GM12874 (cell line): ENCODE measurements around the gene PLXDC1.

ENCODE experiments used
- TF ChIP-seq, protein P1 (sequence below): IDR thresholded peaks from 2 replicates; pipeline ENCODE4 v1.5.1; 2011; ENCODE audit warnings: low read depth, mild to moderate bottlenecking, control low read depth, low read length, moderate library complexity; ENCODE audit not compliant: insufficient read depth

Gene PLXDC1

DNA sequence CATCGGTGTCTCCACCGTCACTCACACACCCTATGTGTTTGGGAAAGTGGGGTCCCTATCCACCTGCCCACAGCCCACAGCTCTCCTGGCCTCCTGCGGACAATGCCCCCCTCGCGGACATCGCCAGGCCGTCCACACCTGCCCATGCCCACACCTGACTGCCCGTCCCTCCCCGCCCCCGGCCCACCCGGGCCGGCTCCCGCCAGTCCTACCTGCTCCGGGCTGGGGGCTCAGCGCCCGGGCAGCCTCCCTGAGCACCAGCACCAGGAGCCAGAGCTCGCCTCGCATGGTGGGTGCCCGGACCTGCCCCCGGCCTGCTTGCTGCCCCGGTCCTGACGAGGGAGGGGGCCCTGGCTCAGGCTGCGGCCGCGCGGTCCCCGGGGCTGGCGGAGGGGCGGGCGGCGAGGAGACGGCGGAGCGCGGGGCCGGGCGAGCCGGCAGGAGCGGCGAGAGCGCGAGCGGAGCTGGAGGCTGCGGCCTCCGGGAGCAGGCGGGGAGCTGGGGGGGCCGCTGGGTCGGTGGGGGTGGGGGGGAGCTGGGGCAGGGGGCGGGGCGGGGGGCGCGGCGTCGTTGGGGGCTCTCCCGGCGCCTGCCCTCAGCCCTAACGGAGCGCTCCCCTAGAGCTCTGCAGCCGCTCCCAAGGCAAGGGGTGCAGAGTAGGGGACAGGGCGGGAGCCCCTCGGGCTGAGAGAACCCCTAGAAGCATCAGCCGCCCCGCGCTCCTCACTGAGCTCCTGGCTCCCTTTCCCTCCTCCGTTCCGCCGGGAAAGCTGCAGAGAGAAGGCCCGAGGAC, at the start of gene PLXDC1:
Gene PLXDC1 (minus strand): TSS at position 488 of the 793 bp plus-strand sequence. CDS start 200 bp downstream, at position 288.
- TF ChIP-seq, protein P1, sequence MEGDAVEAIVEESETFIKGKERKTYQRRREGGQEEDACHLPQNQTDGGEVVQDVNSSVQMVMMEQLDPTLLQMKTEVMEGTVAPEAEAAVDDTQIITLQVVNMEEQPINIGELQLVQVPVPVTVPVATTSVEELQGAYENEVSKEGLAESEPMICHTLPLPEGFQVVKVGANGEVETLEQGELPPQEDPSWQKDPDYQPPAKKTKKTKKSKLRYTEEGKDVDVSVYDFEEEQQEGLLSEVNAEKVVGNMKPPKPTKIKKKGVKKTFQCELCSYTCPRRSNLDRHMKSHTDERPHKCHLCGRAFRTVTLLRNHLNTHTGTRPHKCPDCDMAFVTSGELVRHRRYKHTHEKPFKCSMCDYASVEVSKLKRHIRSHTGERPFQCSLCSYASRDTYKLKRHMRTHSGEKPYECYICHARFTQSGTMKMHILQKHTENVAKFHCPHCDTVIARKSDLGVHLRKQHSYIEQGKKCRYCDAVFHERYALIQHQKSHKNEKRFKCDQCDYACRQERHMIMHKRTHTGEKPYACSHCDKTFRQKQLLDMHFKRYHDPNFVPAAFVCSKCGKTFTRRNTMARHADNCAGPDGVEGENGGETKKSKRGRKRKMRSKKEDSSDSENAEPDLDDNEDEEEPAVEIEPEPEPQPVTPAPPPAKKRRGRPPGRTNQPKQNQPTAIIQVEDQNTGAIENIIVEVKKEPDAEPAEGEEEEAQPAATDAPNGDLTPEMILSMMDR = no peak

DNA sequence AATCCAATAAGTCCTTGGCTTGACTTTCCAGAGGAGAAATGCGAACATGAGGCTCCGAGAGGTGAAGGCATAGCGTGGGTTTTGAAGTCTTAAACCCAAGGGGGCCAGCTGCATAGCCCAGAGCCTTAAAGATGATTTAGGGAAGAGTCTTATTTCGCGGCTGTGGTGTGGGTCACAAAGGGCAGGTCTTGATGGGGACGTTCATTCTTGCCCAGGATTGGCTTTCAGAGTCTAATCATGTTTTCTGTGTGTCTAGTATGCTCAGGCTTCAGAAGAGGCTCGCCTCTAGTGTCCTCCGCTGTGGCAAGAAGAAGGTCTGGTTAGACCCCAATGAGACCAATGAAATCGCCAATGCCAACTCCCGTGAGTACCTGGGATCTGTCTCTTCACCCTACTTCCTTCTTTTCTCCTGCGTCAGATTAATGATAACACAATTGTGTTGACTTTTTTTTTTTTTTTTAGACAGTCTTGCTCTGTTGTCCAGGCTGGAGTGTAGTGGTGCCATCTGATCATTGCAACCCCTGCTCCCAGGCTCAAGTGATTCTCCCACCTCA, 49.6 kb upstream of the PLXDC1 start:
- TF ChIP-seq, protein P1 = no peak

DNA sequence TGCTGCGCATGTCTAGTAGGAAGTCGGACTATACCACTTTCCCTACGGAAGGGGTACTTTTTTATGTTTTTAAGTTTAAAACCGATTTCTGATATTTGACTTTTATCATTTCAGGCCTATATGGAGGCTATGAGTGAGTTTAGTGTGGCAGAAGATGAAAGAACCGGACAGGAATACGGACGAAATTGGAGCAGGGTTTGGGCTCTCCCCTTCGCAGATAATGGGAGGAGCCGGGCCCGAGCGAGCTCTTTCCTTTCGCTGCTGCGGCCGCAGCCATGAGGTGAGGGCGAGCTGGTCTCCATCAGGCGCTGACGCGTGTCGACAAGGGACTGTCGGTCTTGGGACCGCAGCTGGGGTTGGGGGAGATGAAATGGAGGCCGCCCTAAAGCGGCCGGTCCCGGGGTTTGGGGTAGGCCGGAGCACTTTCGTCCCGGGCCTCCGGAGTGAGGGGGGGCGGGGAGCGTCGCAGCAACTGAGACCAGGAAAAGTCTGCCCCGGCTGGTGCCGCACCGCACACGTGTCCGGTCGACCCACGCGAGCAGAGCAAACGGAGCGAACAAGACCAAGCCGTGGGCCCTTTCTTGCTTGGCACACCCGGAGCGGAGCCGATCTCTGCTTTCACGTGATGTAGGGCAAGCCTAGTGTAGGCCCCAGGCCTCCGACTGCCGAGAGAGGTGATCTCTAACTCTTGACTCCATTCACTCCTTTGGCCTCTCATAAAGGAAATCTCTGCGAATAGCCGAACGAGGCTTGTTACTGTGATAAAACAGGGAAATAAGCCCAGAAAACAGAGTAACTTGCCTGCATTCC, 48.8 kb upstream of the PLXDC1 start, which contains the start of gene RPL19:
Gene RPL19 (plus strand): TSS at position 214 of the 810 bp plus-strand sequence. CDS start 62 bp downstream, at position 276.
- TF ChIP-seq, protein P1 = no peak

DNA sequence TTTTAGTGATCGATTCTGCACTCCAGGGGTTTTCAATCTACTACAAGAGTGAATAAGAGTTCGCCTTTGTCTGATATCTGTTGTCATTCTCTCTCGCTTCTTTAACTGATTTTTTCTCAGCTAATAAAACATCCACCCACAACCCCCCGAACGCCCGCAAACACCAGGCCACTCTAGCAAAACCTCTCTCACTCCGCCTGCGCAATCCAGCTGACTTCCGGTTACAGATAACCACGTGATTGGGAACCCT, 48.3 kb upstream of the PLXDC1 start:
- TF ChIP-seq, protein P1 = no peak

DNA sequence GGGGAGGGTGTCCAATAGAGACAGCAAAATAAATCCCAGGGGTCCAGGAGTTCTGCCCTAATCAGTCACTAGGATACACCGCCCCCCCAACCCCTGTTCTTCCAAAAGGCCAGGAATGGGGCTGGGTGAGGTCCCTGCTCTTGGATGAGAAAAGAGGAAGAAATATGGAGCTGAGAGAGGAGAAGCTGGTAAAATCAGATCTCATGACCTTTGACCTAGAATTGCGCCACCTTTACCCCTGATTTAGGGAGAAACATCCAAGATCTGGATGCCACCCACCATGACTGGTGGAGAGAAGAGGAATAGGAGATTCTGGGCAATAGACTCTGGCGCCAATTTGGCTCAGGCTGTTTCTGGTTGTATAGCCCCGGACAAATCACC, 46.7 kb upstream of the PLXDC1 start:
- TF ChIP-seq, protein P1 = no peak

DNA sequence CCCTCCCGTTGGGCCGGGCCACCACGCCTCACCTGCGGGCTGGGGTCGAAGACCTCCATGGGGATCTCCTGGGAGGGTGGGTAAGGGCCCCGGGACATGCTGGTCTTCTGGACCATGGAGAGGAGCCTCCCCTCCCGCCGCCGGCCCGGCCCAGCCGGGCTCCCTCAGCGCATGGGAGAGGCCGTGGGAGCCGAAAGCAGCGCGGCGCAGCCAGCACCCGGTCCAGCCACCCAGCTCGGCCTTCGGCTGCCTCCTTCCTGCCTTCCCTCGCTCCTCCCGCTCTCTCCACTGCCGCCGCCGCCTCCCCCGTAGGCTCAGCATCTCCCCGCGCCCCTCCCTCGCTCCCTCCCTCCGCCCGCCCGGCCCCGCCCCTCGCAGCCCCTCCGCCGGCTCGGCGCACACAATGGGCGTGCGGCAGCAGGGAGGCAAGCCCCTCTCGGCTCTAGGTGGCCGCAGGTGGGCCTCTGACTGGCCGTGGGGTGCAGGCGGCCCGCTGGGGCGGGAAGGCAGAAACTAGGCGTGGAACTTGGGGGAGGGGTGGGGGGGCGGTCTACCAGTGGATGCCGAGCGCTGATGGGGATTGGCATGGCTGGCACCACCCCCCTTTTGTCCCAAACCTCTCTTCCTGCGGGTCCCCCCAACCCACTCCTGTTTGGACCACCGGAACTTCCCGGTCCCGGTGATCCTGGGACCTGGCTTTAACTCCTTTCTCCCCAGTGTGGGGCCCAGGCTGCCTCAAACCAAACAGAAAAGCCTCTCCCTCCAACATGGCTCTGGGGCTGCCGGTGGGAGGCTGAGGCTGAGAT, 46.1 kb upstream of the PLXDC1 start, which contains the start of gene CACNB1:
Gene CACNB1 (minus strand): TSS at position 290 of the 806 bp plus-strand sequence. CDS start 174 bp downstream, at position 116.
- TF ChIP-seq, protein P1 = no peak
